GOT3 (cell line): ENCODE measurements around the gene ABCC5.

Experiments
- DNase-seq: peaks from one replicate; lab custom pipeline; 2025; ENCODE audit warnings: mixed read lengths; lab: John Stamatoyannopoulos, UW

The ABCC5 gene

GRCh38 chr3:183975981-183976662 is 41.6 kb downstream of the ABCC5 start:
- no peak for DNase-seq

- no peak for DNase-seq
These were observed 48.9 kb downstream of the ABCC5 start for GRCh38 chr3:183968666-183969245.

GRCh38 chr3:183967693-183968092 is 50.0 kb downstream of the ABCC5 start:
- no peak for DNase-seq

GRCh38 chr3:183966361-183966791 is 51.3 kb downstream of the ABCC5 start:
- no peak for DNase-seq

GRCh38 chr3:183962807-183963206 is 54.9 kb downstream of the ABCC5 start:
- no peak for DNase-seq

GRCh38 chr3:183959214-183959613 is 58.5 kb downstream of the ABCC5 start:
- no peak for DNase-seq

- no peak for DNase-seq
These were observed 58.9 kb downstream of the ABCC5 start for GRCh38 chr3:183958775-183959174.

GRCh38 chr3:183958226-183958625 is 59.5 kb downstream of the ABCC5 start:
- no peak for DNase-seq

- DNase-seq: no peak
These were observed 62.8 kb downstream of the ABCC5 start for GRCh38 chr3:183954875-183955274.

GRCh38 chr3:183953471-183954070 is 64.1 kb downstream of the ABCC5 start:
- DNase-seq: no peak

- DNase-seq: no peak
These were observed 66.2 kb downstream of the ABCC5 start for GRCh38 chr3:183951459-183951858.

- DNase-seq: no peak
These were observed 68.0 kb downstream of the ABCC5 start for GRCh38 chr3:183949690-183950089.

- no peak for DNase-seq
These were observed 71.6 kb downstream of the ABCC5 start for GRCh38 chr3:183946037-183946436.

GRCh38 chr3:183944775-183945174 is 72.9 kb downstream of the ABCC5 start:
- no peak for DNase-seq

- no peak for DNase-seq
These were observed 73.9 kb downstream of the ABCC5 start for GRCh38 chr3:183943739-183944138.

- DNase-seq: no peak
These were observed 76.5 kb downstream of the ABCC5 start for GRCh38 chr3:183941216-183941615.

- DNase-seq: no peak
These were observed 79.9 kb downstream of the ABCC5 start for GRCh38 chr3:183937601-183938286.

- DNase-seq: no peak
These were observed 84.5 kb downstream of the ABCC5 start for GRCh38 chr3:183933160-183933559.

GRCh38 chr3:183931881-183932280 is 85.8 kb downstream of the ABCC5 start:
- no peak for DNase-seq

GRCh38 chr3:183930086-183930485 is 87.6 kb downstream of the ABCC5 start:
- DNase-seq: no peak

- DNase-seq: no peak
These were observed 90.6 kb downstream of the ABCC5 start for GRCh38 chr3:183927059-183927458.

- no peak for DNase-seq
These were observed 92.7 kb downstream of the ABCC5 start for GRCh38 chr3:183924956-183925355.

- DNase-seq: no peak
These were observed 93.1 kb downstream of the ABCC5 start for GRCh38 chr3:183924543-183924942.
